T-helper 2 cell treated with Interferon-gamma antibody and Interleukin-4, amounts not matched to agents 100 ng/mL and 5 ng/mL, for 36 hours (primary cell): ENCODE data around the gene RBP7. TPM values are rescaled to one million over a fixed set of nuclear protein-coding genes. Genes with fewer than 3 reads are reported as not detected.

ENCODE experiments used
- intact Hi-C: fragments of 100-400 bp; cut with micrococcal nuclease; formaldehyde crosslinking; loops from one replicate; pipeline ENCODE4 v1.15.1; 2023
- total RNA-seq: library from RNA; stranded (reverse); gene quantifications from 2 replicates; pipeline ENCODE4 v1.2.3, GENCODE V29; 2022

RBP7 gene
- total RNA-seq, 1 donor from 2014 or later: not detected

DNA sequence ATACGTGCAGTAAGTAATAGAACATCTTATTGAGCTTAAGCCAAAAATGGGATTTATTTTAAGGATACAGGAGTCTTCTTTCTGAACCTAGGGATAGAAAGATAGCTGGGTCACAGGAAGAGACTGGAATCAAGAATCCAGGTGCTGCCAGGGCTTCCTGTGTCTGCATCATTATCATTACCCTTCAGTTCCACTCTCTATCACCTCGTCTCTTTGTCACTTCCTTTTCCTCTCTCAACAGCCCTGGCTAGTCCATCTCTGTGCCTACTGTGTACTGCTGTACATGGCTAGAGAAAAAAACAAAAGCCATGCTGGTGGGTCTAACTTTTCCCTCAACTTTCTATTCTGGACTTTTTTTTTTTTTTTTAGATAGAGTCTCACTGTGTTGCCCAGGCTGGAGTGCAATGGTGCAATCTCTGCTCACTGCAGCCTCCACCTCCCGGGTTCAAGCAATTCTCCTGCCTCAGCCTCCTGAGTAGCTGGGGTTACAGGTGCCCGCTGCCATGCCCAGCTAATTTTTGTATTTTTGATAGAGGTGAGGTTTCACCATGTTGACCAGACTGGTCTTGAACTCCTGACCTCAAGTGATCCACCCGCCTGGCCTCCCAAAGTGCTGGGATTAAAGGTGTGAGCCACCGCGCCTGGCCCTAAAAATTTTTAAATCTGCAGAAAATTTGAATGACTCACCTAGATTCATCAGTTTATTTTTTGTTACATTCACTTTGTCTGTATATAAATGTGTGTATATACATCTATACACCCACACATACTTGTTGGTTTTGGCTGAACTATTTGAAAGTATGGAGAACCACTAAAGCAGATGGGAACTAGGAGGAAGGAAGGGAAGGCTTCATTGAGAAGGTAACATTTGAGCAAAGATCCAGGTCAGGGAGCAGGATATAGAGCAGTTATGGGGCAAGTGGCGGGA, 67.7 kb downstream of the RBP7 start:
- intact Hi-C loops: no loop called here

GRCh38 chr1:10065344-10065685, 68.3 kb downstream of the RBP7 start:
- intact Hi-C loops: no loop called here

Other genes with a start within 250 kb of the RBP7 start
- 99.0 and 100 TPM in 2 replicates for gene CLSTN1, start 173.3 kb upstream of the RBP7 start, total RNA-seq
- 10.2 and 11.0 TPM in 2 replicates for gene CTNNBIP1, start 87.0 kb upstream of the RBP7 start, total RNA-seq
- 24.8 and 25.6 TPM in 2 replicates for gene LZIC, start 53.8 kb upstream of the RBP7 start, total RNA-seq
- 5.3 and 6.3 TPM in 2 replicates for gene NMNAT1, start 53.8 kb upstream of the RBP7 start, total RNA-seq
- 38.2 and 38.6 TPM in 2 replicates for gene UBE4B, start 35.7 kb downstream of the RBP7 start, total RNA-seq
- 17.2 and 18.2 TPM in 2 replicates for gene KIF1B, start 213.3 kb downstream of the RBP7 start, total RNA-seq